MCF 10A (cell line): Measurements from ENCODE around the gene OSGEP. TPM values are rescaled to one million over a fixed set of nuclear protein-coding genes. Genes with fewer than 3 reads are reported as not detected.

ENCODE experiments used
- BruUV-seq: library from RNA; stranded (reverse); fragments of 400-500 nt; replicated peaks from 2 replicates; lab custom pipeline; 2021; lab: Mats Ljungman, UMichigan
- CTCF ChIA-PET: fragments of 300-600 bp; sonication (Branson Sonifier 250); formaldehyde crosslinking; extraction: SDS; loops from one replicate; lab custom pipeline; 2021; ENCODE audit warnings: antibody characterized with exemption, inconsistent platforms; lab: Yijun Ruan, JAX
- POLR2A ChIA-PET: fragments of 300-600, 350-650 bp; sonication (Branson Sonifier 250); formaldehyde crosslinking; extraction: SDS; loops from one replicate; lab custom pipeline; 2020; ENCODE audit warnings: antibody characterized with exemption, inconsistent platforms; lab: Yijun Ruan, JAX
- DNase-seq: peaks from one replicate; pipeline ENCODE4 v3.0.0-alpha.2; 2018; ENCODE audit not compliant: unreplicated experiment
- H3K27ac Mint-ChIP-seq: one replicate; pipeline ENCODE4 v1.8.0; 2022; ENCODE audit warnings: mild to moderate bottlenecking, low read depth, mixed read lengths; ENCODE audit not compliant: unreplicated experiment
- H3K27me3 Mint-ChIP-seq: one replicate; pipeline ENCODE4 v1.8.0; 2022; ENCODE audit warnings: mixed read lengths; ENCODE audit not compliant: insufficient read depth, unreplicated experiment
- H3K36me3 Mint-ChIP-seq: one replicate; pipeline ENCODE4 v1.8.0; 2022; ENCODE audit warnings: mild to moderate bottlenecking, moderate library complexity, mixed read lengths; ENCODE audit not compliant: insufficient read depth, unreplicated experiment
- H3K4me1 Mint-ChIP-seq: one replicate; pipeline ENCODE4 v1.8.0; 2022; ENCODE audit warnings: mixed read lengths; ENCODE audit not compliant: insufficient read depth, unreplicated experiment
- H3K4me3 Mint-ChIP-seq: one replicate; pipeline ENCODE4 v1.8.0; 2022; ENCODE audit warnings: mild to moderate bottlenecking, moderate library complexity, mixed read lengths; ENCODE audit not compliant: unreplicated experiment
- H3K9me3 Mint-ChIP-seq: one replicate; pipeline ENCODE4 v1.8.0; 2022; ENCODE audit warnings: mixed read lengths; ENCODE audit not compliant: unreplicated experiment
- intact Hi-C: fragments of 100-400 bp; cut with micrococcal nuclease; formaldehyde crosslinking; loops from 2 replicates; pipeline ENCODE4 v1.14.1; 2022
- total RNA-seq: library from RNA; stranded (reverse); gene quantifications from 2 replicates; pipeline ENCODE4 v1.2.3, GENCODE V29; 2022
- TF ChIP-seq, protein P1 (sequence below): fragments of 200-600 bp; IDR thresholded peaks from one replicate; pipeline ENCODE4 v1.8.0; 2022; ENCODE audit warnings: antibody characterized with exemption, mild to moderate bottlenecking; ENCODE audit not compliant: unreplicated experiment

OSGEP gene
- total RNA-seq, 1 experiment from 2014 or later: 34.7 TPM

GRCh38 chr14:20415782-20416206 lies 38.8 kb downstream of the OSGEP start:
- Mint-ChIP-seq H3K27ac (no peak overlapping the region), H3K4me1 (no peaks in the 10 kb centered on the region), H3K4me3 (no peak overlapping the region), H3K36me3 (no peaks in the 10 kb centered on the region), H3K27me3 (no peaks in the 10 kb centered on the region), H3K9me3 (no peaks in the 10 kb centered on the region)
- TF ChIP-seq, protein P1, sequence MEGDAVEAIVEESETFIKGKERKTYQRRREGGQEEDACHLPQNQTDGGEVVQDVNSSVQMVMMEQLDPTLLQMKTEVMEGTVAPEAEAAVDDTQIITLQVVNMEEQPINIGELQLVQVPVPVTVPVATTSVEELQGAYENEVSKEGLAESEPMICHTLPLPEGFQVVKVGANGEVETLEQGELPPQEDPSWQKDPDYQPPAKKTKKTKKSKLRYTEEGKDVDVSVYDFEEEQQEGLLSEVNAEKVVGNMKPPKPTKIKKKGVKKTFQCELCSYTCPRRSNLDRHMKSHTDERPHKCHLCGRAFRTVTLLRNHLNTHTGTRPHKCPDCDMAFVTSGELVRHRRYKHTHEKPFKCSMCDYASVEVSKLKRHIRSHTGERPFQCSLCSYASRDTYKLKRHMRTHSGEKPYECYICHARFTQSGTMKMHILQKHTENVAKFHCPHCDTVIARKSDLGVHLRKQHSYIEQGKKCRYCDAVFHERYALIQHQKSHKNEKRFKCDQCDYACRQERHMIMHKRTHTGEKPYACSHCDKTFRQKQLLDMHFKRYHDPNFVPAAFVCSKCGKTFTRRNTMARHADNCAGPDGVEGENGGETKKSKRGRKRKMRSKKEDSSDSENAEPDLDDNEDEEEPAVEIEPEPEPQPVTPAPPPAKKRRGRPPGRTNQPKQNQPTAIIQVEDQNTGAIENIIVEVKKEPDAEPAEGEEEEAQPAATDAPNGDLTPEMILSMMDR: peak; percentile 49
- DNase-seq: peak; percentile 68
- intact Hi-C loops: loop anchor here (1.0 kb wide), 2 partner anchors 88 to 194 kb away; no protein-coding TSS in a partner anchor
- CTCF ChIA-PET: interaction anchor here (0.6 to 3.8 kb wide), 22 partner anchors 8 to 1759 kb away, joined by 3 to 30 read pairs (median 4); partner anchors contain the start of genes APEX1, OSGEP, PARP2 and PNP
- POLR2A ChIA-PET: interaction anchor here (0.7 to 5.6 kb wide), 5 partner anchors 39 to 320 kb away, joined by 3 to 77 read pairs (median 4); partner anchors contain the start of genes APEX1 and OSGEP
- no TSS peak for BruUV-seq

DNA sequence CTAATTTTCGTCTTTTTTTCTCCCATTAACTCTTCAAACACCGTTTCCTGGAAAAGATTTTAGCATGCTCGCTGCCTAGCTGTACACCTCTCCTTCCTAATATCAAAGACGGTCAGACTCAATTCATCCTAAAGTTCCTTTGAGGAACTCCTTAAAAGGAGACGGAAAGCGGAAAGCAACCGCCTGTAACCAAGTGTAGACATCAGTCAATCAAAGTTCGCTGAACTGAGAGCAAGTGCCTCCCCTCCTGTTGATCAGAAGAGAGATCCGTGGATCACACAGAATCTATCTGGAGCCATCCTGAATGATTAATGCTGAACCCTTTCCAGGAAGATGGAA lies 40.9 kb downstream of the OSGEP start:
- TF ChIP-seq, protein P1: no peak
- peak; percentile 24 for DNase-seq
- Mint-ChIP-seq H3K27me3 (no peaks in the 10 kb centered on the region), H3K27ac (peak overlapping the region; percentile 49), H3K36me3 (no peaks in the 10 kb centered on the region), H3K4me1 (peaks cover 7% of the 10 kb centered on the region), H3K4me3 (peak overlapping the region; percentile 77), H3K9me3 (no peaks in the 10 kb centered on the region)
- CTCF ChIA-PET: interaction anchor here (0.6 to 3.8 kb wide), 12 partner anchors 10 to 885 kb away, joined by 3 to 30 read pairs (median 4); partner anchors contain the start of genes APEX1, KLHL33, OSGEP and PIP4P1
- TSS peak; percentile 84 for BruUV-seq
- POLR2A ChIA-PET: interaction anchor here (0.6 to 5.6 kb wide), 26 partner anchors 10 to 1097 kb away, joined by 3 to 77 read pairs (median 6); partner anchors contain the start of genes APEX1, CCNB1IP1, METTL3 and OSGEP
- intact Hi-C loops: loop anchor here (1.0 to 5.0 kb wide), 3 partner anchors 42 to 71 kb away; partner anchors contain the start of genes APEX1 and PARP2

- H3K9me3 Mint-ChIP-seq: no peaks in the 10 kb centered on the region
- H3K4me1 Mint-ChIP-seq: peaks cover 7% of the 10 kb centered on the region
- TF ChIP-seq, protein P1: no peak
- BruUV-seq: TSS peak; percentile 64
- POLR2A ChIA-PET: interaction anchor here (0.6 to 5.6 kb wide), 28 partner anchors 9 to 1098 kb away, joined by 3 to 77 read pairs (median 6); partner anchors contain the start of genes APEX1, CCNB1IP1, METTL3 and OSGEP
- intact Hi-C loops: loop anchor here (1.0 to 5.0 kb wide), 3 partner anchors 42 to 71 kb away; partner anchors contain the start of genes APEX1 and PARP2
- H3K27me3 Mint-ChIP-seq: no peaks in the 10 kb centered on the region
- peak; percentile 87 for DNase-seq
- CTCF ChIA-PET: interaction anchor here (0.6 to 3.8 kb wide), 10 partner anchors 12 to 886 kb away, joined by 3 to 30 read pairs (median 4); partner anchors contain the start of genes APEX1, OSGEP and PIP4P1
- H3K4me3 Mint-ChIP-seq: peak within 1 kb of the TSS; percentile 77
- H3K36me3 Mint-ChIP-seq: peaks cover 1% of the 10 kb centered on the region
- peak within 1 kb of the TSS; percentile 49 for H3K27ac Mint-ChIP-seq
These were observed 41.5 kb downstream of the OSGEP start, which contains the start of gene TEP1 for GRCh38 chr14:20412876-20413743. TEP1 (minus strand) TSS chr14:20413501; CDS start chr14:20408439, 5,062 bp downstream.
